ENCODE measurements around the gene ADAMTS2. TPM values are rescaled to one million over a fixed set of nuclear protein-coding genes. Genes with fewer than 3 reads are reported as not detected.

ADAMTS2 gene
- total and polyA plus RNA-seq, 11 donors = 1.1 to 23.0 (median 5.5) TPM

GRCh38 chr5:179194941-179195381 is 150.3 kb downstream of the ADAMTS2 start:
- peaks cover 0 to 8% (median 0%) of the 10 kb centered on the region in 12 donors for H3K4me1 ChIP-seq
- no peaks in the 10 kb centered on the region for H3K36me3 ChIP-seq
- DNase-seq = peak in 3 of 5 donors; percentile 18 to 57 (median 19)
- intact Hi-C loops (cut with DNase I) = no loop called here
- ATAC-seq = no peak
- H3K4me3 ChIP-seq = no peak overlapping the region
- 90 to 98% (median 92%) methylated on average over 17 to 19 of the region's 19 CpGs for WGBS, 4 donors
- H3K27me3 ChIP-seq = peaks cover 0 to 11% (median 0%) of the 10 kb centered on the region in 9 donors
- H3K9me3 ChIP-seq = no peaks in the 10 kb centered on the region
- no peak overlapping the region for H3K27ac ChIP-seq
- TF ChIP-seq POLR2A (IDR thresholded peaks at IDR 0.05) (no peak), CTCF (IDR thresholded peaks at IDR 0.05) (no peak)

GRCh38 chr5:179194201-179194910 is 150.9 kb downstream of the ADAMTS2 start:
- no peak for ATAC-seq
- intact Hi-C loops (cut with DNase I) = no loop called here
- H3K9me3 ChIP-seq = no peaks in the 10 kb centered on the region
- no peak overlapping the region for H3K27ac ChIP-seq
- no peak for TF ChIP-seq CTCF (IDR thresholded peaks at IDR 0.05)
- TF ChIP-seq POLR2A (IDR thresholded peaks at IDR 0.05) = no peak
- DNase-seq = peak in 2 of 5 donors; percentile 15 to 28
- WGBS, 4 donors = 83 to 90% (median 87%) methylated on average over 13 to 15 of the region's 15 CpGs
- H3K27me3 ChIP-seq = peaks cover 0 to 11% (median 0%) of the 10 kb centered on the region in 9 donors
- no peaks in the 10 kb centered on the region for H3K36me3 ChIP-seq
- peaks cover 0 to 8% (median 0%) of the 10 kb centered on the region in 12 donors for H3K4me1 ChIP-seq
- no peak overlapping the region for H3K4me3 ChIP-seq

- Histone ChIP-seq H3K27ac (no peak overlapping the region), H3K36me3 (no peaks in the 10 kb centered on the region), H3K27me3 (peaks cover 0 to 11% (median 0%) of the 10 kb centered on the region in 9 donors), H3K9me3 (no peaks in the 10 kb centered on the region), H3K4me1 (peaks cover 0 to 8% (median 0%) of the 10 kb centered on the region in 12 donors), H3K4me3 (no peak overlapping the region)
- ATAC-seq (no peak), DNase-seq (peak in 2 of 5 donors; percentile 1 to 52)
- 59 to 71% (median 67%) methylated on average over 11 of the region's 11 CpGs for WGBS, 4 donors
- intact Hi-C loops (cut with DNase I) = no loop called here
- TF ChIP-seq CTCF (IDR thresholded peaks at IDR 0.05) = no peak
- no peak for TF ChIP-seq POLR2A (IDR thresholded peaks at IDR 0.05)
Measured at GRCh38 chr5:179193746-179194145, 151.5 kb downstream of the ADAMTS2 start.

- ATAC-seq (peak in 2 of 4 donors; percentile 21 to 40), DNase-seq (peak in 2 of 5 donors; percentile 14 to 54)
- peaks cover 0 to 11% (median 0%) of the 10 kb centered on the region in 9 donors for H3K27me3 ChIP-seq
- no peak for TF ChIP-seq POLR2A (IDR thresholded peaks at IDR 0.05)
- TF ChIP-seq CTCF (IDR thresholded peaks at IDR 0.05) = no peak
- intact Hi-C loops (cut with DNase I) = no loop called here
- H3K36me3 ChIP-seq = no peaks in the 10 kb centered on the region
- 75 to 78% (median 77%) methylated on average over 11 to 22 of the region's 22 CpGs for WGBS, 4 donors
- no peak overlapping the region for H3K27ac ChIP-seq
- no peaks in the 10 kb centered on the region for H3K9me3 ChIP-seq
- H3K4me1 ChIP-seq = peaks cover 0 to 8% (median 0%) of the 10 kb centered on the region in 12 donors
- H3K4me3 ChIP-seq = no peak overlapping the region
Measured at GRCh38 chr5:179192891-179193470, 152.3 kb downstream of the ADAMTS2 start.
